Prostate gland (tissue), 2 donors: ENCODE measurements around the gene TOMM40L. TPM values are rescaled to one million over a fixed set of nuclear protein-coding genes. Genes with fewer than 3 reads are reported as not detected.

Experiments
- DNase-seq: peaks from one replicate; pipeline ENCODE4 v3.0.0-alpha.2; 2019; ENCODE audit warnings: low spot score
- H3K27ac ChIP-seq, 2 donors: fragments of 200-600 bp; sonication (generic); 2 replicates each; pipeline ENCODE4 v1.5.1; 2017 to 2019
- H3K27me3 ChIP-seq: fragments of 200-600 bp; sonication (generic); replicated peaks from 2 replicates; pipeline ENCODE4 v1.5.1; 2019; ENCODE audit not compliant: insufficient read depth
- H3K36me3 ChIP-seq, 2 donors: fragments of 200-600 bp; sonication (generic); 1 replicate in 1 of 2; 2 replicates in 1 of 2; pipeline versions ENCODE4 v1.5.1 to v1.8.1; 2017 to 2019
- H3K4me1 ChIP-seq: fragments of 200-600 bp; sonication (generic); replicated peaks from 2 replicates; pipeline ENCODE4 v1.5.1; 2019
- H3K4me3 ChIP-seq, 2 donors: fragments of 200-600 bp; sonication (generic); 2 replicates each; pipeline ENCODE4 v1.5.1; 2017 to 2019
- H3K9me3 ChIP-seq: fragments of 200-600 bp; sonication (generic); 2 replicates; pipeline ENCODE4 v1.5.1; 2017
- CTCF ChIP-seq, 4 experiments: fragments of 200-600 bp in 2 of 4; fragments of 450-650 bp in 2 of 4; sonication (generic) in 2 of 4; IDR thresholded peaks; 1 replicate in 3 of 4; 2 replicates in 1 of 4; pipeline ENCODE4 v1.5.1; 2016 to 2019; ENCODE audit warnings: antibody characterized with exemption in 4 of 4, mild to moderate bottlenecking in 2 of 4, moderate library complexity in 2 of 4
- POLR2A ChIP-seq: fragments of 450-650 bp; IDR thresholded peaks from one replicate; pipeline ENCODE4 v1.6.1; 2016; ENCODE audit warnings: antibody characterized with exemption, mild to moderate bottlenecking
- POLR2AphosphoS5 ChIP-seq: sonication (generic); formaldehyde crosslinking; IDR thresholded peaks from one replicate; pipeline ENCODE4 v1.6.1; 2017; ENCODE audit warnings: antibody characterized with exemption
- WGBS: methylation state at CpG from one replicate; pipeline ENCODE4 v1.1.5; 2018; 5-methylcytosine and 5-hydroxymethylcytosine counted together
- intact Hi-C: fragments of 100-400 bp; cut with DNase I; formaldehyde crosslinking; loops from one replicate; pipeline ENCODE4 v1.14.2; 2022
- total RNA-seq, 2 donors: library from RNA; depleted of rRNA; stranded (reverse); fragments of >200 nt; gene quantifications; one replicate each; pipeline ENCODE4 v1.1.0, GENCODE V29; 2016

The TOMM40L gene
- total RNA-seq, 2 donors from 2014 or later, result 7.5 to 15.6 TPM

GRCh38 chr1:161187311-161187710 lies 38.5 kb upstream of the TOMM40L start:
- Histone ChIP-seq H3K36me3 (no peaks in the 10 kb centered on the region), H3K4me3 (no peak overlapping the region), H3K4me1 (no peaks in the 10 kb centered on the region), H3K9me3 (no peaks in the 10 kb centered on the region), H3K27ac (no peak overlapping the region), H3K27me3 (no peaks in the 10 kb centered on the region)
- 81% methylated on average over 3 of the region's 3 CpGs for WGBS
- intact Hi-C loops, result no loop called here
- TF ChIP-seq POLR2AphosphoS5, result no peak
- no peak for DNase-seq

- DNase-seq, result no peak
- intact Hi-C loops, result no loop called here
- H3K27ac ChIP-seq, result no peak overlapping the region
Observed at GRCh38 chr1:161188381-161188780, 37.5 kb upstream of the TOMM40L start.

GRCh38 chr1:161189036-161189435 lies 36.8 kb upstream of the TOMM40L start:
- H3K4me1 ChIP-seq, result no peaks in the 10 kb centered on the region
- DNase-seq, result no peak
- WGBS, result 94% methylated on average over 5 of the region's 5 CpGs
- TF ChIP-seq CTCF (IDR thresholded peaks at IDR 0.05), result no peak
- no peak for TF ChIP-seq POLR2A
- TF ChIP-seq POLR2AphosphoS5, result no peak
- no peaks in the 10 kb centered on the region for H3K27me3 ChIP-seq
- H3K36me3 ChIP-seq, result no peaks in the 10 kb centered on the region
- H3K9me3 ChIP-seq, result no peaks in the 10 kb centered on the region
- intact Hi-C loops, result no loop called here
- H3K27ac ChIP-seq, result no peak overlapping the region
- H3K4me3 ChIP-seq, result no peak overlapping the region

More at GRCh38 chr1:161188381-161188780, 37.5 kb upstream of the TOMM40L start:
- no peak for TF ChIP-seq POLR2A
- no peak for TF ChIP-seq POLR2AphosphoS5
- no peak for TF ChIP-seq CTCF (IDR thresholded peaks at IDR 0.05)
- Histone ChIP-seq H3K9me3 (no peaks in the 10 kb centered on the region), H3K4me1 (no peaks in the 10 kb centered on the region), H3K36me3 (no peaks in the 10 kb centered on the region), H3K27me3 (no peaks in the 10 kb centered on the region), H3K4me3 (no peak overlapping the region)
- 90% methylated on average over 6 of the region's 6 CpGs for WGBS

- intact Hi-C loops, result no loop called here
- no peaks in the 10 kb centered on the region for H3K27me3 ChIP-seq
- WGBS, result 69% methylated on average over 22 of the region's 22 CpGs
- no peak for DNase-seq
- no peak overlapping the region for H3K27ac ChIP-seq
- no peak for TF ChIP-seq POLR2AphosphoS5
- no peak for TF ChIP-seq CTCF (IDR thresholded peaks at IDR 0.05)
- no peak for TF ChIP-seq POLR2A
- no peak overlapping the region for H3K4me3 ChIP-seq
- no peaks in the 10 kb centered on the region for H3K9me3 ChIP-seq
- no peaks in the 10 kb centered on the region for H3K36me3 ChIP-seq
- no peaks in the 10 kb centered on the region for H3K4me1 ChIP-seq
Observed at GRCh38 chr1:161190962-161191521, 34.8 kb upstream of the TOMM40L start.

GRCh38 chr1:161191971-161192370 lies 33.9 kb upstream of the TOMM40L start:
- intact Hi-C loops, result no loop called here

More at GRCh38 chr1:161191971-161192370, 33.9 kb upstream of the TOMM40L start:
- H3K36me3 ChIP-seq, result no peaks in the 10 kb centered on the region
- DNase-seq, result no peak
- H3K9me3 ChIP-seq, result no peaks in the 10 kb centered on the region
- no peak overlapping the region for H3K27ac ChIP-seq
- TF ChIP-seq POLR2AphosphoS5 (no peak), POLR2A (no peak), CTCF (IDR thresholded peaks at IDR 0.05) (no peak)
- WGBS, result 55% methylated on average over 8 of the region's 8 CpGs
- no peaks in the 10 kb centered on the region for H3K27me3 ChIP-seq
- no peak overlapping the region for H3K4me3 ChIP-seq
- no peaks in the 10 kb centered on the region for H3K4me1 ChIP-seq
